SW 1271 (cell line): Measurements from ENCODE around the gene OPCML.
A peak's percentile ranks its signal among the peaks of the same experiment; 100 is the strongest.

Experiments
- DNase-seq, 2 experiments: peaks; one replicate each; lab custom pipeline; 2025; lab: John Stamatoyannopoulos, UW

Gene OPCML

GRCh38 chr11:133175103-133175502, 357.2 kb downstream of the OPCML start:
- no peak for DNase-seq

- no peak for DNase-seq
These were observed 358.4 kb downstream of the OPCML start for GRCh38 chr11:133173810-133174412.

- DNase-seq = no peak
These were observed 360.0 kb downstream of the OPCML start for GRCh38 chr11:133172349-133172748.

- DNase-seq = no peak
These were observed 360.9 kb downstream of the OPCML start for GRCh38 chr11:133171374-133171773.

GRCh38 chr11:133168016-133168415, 364.3 kb downstream of the OPCML start:
- no peak for DNase-seq

- DNase-seq = no peak
These were observed 365.6 kb downstream of the OPCML start for GRCh38 chr11:133166662-133167061.

GRCh38 chr11:133164986-133165385, 367.3 kb downstream of the OPCML start:
- no peak for DNase-seq

- no peak for DNase-seq
These were observed 368.6 kb downstream of the OPCML start for GRCh38 chr11:133163463-133164419.

GRCh38 chr11:133162227-133162626, 370.1 kb downstream of the OPCML start:
- no peak for DNase-seq

- no peak for DNase-seq
These were observed 371.5 kb downstream of the OPCML start for GRCh38 chr11:133160754-133161153.

- no peak for DNase-seq
These were observed 375.1 kb downstream of the OPCML start for GRCh38 chr11:133156986-133157745.

GRCh38 chr11:133154781-133155180, 377.5 kb downstream of the OPCML start:
- DNase-seq = no peak

GRCh38 chr11:133154076-133154475, 378.2 kb downstream of the OPCML start:
- no peak for DNase-seq

- DNase-seq = no peak
These were observed 379.3 kb downstream of the OPCML start for GRCh38 chr11:133153031-133153430.

- no peak for DNase-seq
These were observed 382.6 kb downstream of the OPCML start for GRCh38 chr11:133149698-133150097.

GRCh38 chr11:133147625-133148024, 384.7 kb downstream of the OPCML start:
- DNase-seq = no peak

GRCh38 chr11:133146697-133147306, 385.5 kb downstream of the OPCML start:
- DNase-seq = no peak

GRCh38 chr11:133137939-133138338, 394.4 kb downstream of the OPCML start:
- DNase-seq = no peak

- DNase-seq = no peak
These were observed 395.0 kb downstream of the OPCML start for GRCh38 chr11:133137270-133137669.

- DNase-seq = no peak
These were observed 395.9 kb downstream of the OPCML start for GRCh38 chr11:133136376-133136775.

- DNase-seq = peak in 1 of 2 experiments; percentile 2
These were observed 397.8 kb downstream of the OPCML start for GRCh38 chr11:133134314-133135173.
